Immature natural killer cell (primary cell): ENCODE results near the gene SNX15. TPM values are rescaled to one million over a fixed set of nuclear protein-coding genes. Genes with fewer than 3 reads are reported as not detected.

Experiments used
- DNase-seq, 3 donors: peaks; one replicate each; pipeline ENCODE4 v3.0.0; 2022; ENCODE audit warnings: mixed read lengths in 1 of 3
- H3K27ac Mint-ChIP-seq, 6 donors: one replicate each; pipeline ENCODE4 v1.8.0; 2020; ENCODE audit warnings: mixed read lengths in 6 of 6, mild to moderate bottlenecking in 5 of 6, inconsistent platforms in 4 of 6, moderate library complexity in 3 of 6
- H3K27me3 Mint-ChIP-seq, 3 donors: one replicate each; pipeline ENCODE4 v1.8.0; 2020 to 2021; ENCODE audit warnings: low read depth in 3 of 3, mild to moderate bottlenecking in 3 of 3, mixed read lengths in 3 of 3, moderate library complexity in 3 of 3, inconsistent platforms in 1 of 3
- H3K36me3 Mint-ChIP-seq, 3 donors: one replicate each; pipeline ENCODE4 v1.8.0; 2020; ENCODE audit warnings: mixed read lengths in 3 of 3, inconsistent platforms in 2 of 3, mild to moderate bottlenecking in 2 of 3
- H3K4me1 Mint-ChIP-seq, 2 donors: one replicate each; pipeline ENCODE4 v1.8.0; 2020; ENCODE audit warnings: inconsistent platforms in 2 of 2, mild to moderate bottlenecking in 2 of 2, mixed read lengths in 2 of 2, moderate library complexity in 1 of 2
- H3K4me3 Mint-ChIP-seq, 5 donors: one replicate each; pipeline ENCODE4 v1.8.0; 2020; ENCODE audit warnings: mild to moderate bottlenecking in 5 of 5, mixed read lengths in 5 of 5, inconsistent platforms in 3 of 5, moderate library complexity in 3 of 5
- H3K9me3 Mint-ChIP-seq, 6 donors: one replicate each; pipeline ENCODE4 v1.8.0; 2020; ENCODE audit warnings: mild to moderate bottlenecking in 6 of 6, mixed read lengths in 6 of 6, inconsistent platforms in 4 of 6, moderate library complexity in 3 of 6
- polyA plus RNA-seq, 3 donors: library from polyadenylated mRNA; unstranded; fragments of 300-500 nt; fragmentation: Illumina TruSeq; gene quantifications; one replicate each; pipeline ENCODE4 v1.2.3, GENCODE V29; 2021

SNX15 gene
- polyA plus RNA-seq, 3 donors from 2014 or later = 14.5 to 20.6 (median 19.9) TPM

DNA sequence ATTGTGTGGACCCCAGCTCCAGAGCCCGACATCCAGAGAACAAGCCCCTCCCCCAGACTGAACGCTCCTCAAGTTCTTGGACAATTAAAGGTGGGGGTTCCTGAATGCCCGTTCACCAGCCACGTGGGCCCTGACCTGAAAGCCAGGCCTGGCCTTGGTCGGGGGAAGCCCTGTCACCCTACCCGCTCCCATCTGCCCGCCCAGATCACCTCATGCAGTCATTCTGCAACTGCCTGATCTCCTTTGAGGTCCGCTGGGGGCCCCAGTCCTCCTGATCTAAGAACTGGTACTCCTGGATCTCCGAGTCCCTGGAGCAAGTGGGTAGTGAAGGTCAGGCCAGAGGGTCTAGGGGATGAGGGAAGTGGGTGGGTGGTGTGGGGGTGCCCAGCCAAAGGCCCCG is 40.2 kb downstream of the SNX15 start:
- no peaks in the 10 kb centered on the region for H3K36me3 Mint-ChIP-seq
- no peak overlapping the region for H3K27ac Mint-ChIP-seq
- no peak for DNase-seq
- no peaks in the 10 kb centered on the region for H3K4me1 Mint-ChIP-seq
- peaks cover 0 to 2% (median 0%) of the 10 kb centered on the region in 3 donors for H3K27me3 Mint-ChIP-seq
- no peaks in the 10 kb centered on the region for H3K9me3 Mint-ChIP-seq
- no peak overlapping the region for H3K4me3 Mint-ChIP-seq

DNA sequence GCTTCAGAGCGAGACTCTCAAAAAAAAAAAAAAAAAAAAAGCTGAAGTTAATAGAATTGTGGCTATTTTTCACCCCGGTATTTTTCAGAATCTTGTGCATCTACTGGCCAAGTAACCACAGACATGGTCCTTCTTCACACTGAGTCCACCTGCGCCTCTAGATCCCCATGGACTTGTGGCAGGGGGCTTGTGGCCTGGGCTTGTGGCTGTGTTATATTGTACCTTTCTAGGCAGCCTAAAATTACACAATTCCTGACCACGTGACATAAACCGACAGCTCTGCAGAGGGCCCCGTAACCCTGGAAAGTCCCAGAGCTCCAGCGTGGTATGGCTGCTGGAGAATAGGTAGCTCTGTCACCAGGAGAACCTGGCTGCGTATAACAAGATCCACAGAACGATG is 42.0 kb downstream of the SNX15 start:
- Mint-ChIP-seq H3K27me3 (no peaks in the 10 kb centered on the region), H3K4me3 (no peak overlapping the region), H3K27ac (no peak overlapping the region), H3K36me3 (no peaks in the 10 kb centered on the region), H3K9me3 (no peaks in the 10 kb centered on the region), H3K4me1 (no peaks in the 10 kb centered on the region)
- no peak for DNase-seq

DNA sequence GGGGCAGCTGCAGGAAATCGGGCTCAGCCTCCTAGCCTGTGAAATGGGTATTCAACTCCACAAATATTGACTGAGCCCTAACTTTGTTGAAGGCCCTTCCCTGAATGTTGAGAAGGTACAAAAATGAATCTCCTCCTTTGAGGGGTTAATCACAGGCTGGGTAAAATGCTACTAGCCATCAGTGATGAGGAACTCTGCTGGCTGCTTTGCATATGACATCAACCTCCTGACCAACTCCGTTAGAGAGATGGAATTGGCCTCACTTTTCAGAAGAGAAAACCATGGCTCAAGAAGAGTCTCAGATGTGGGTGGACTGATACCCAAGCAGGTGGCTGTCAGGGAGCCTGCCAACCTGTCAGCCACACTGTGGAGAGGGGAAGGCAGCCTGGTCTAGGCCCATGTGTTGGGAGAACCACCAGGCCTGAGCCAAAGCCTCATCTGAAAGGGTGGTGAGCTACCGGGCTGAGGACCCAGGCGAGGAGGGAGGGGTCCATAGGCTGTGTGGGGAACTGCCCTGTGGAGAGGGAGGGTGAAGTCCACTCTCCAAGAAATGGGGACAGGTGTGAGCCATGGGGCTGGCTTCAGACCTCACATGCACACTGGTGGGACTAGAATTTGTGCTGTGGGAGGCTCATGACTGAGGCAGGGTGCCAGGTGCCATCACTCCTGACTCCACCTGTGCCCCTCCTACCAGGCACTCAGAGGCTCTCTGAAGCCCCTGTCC is 44.8 kb downstream of the SNX15 start:
- no peak for DNase-seq

DNA sequence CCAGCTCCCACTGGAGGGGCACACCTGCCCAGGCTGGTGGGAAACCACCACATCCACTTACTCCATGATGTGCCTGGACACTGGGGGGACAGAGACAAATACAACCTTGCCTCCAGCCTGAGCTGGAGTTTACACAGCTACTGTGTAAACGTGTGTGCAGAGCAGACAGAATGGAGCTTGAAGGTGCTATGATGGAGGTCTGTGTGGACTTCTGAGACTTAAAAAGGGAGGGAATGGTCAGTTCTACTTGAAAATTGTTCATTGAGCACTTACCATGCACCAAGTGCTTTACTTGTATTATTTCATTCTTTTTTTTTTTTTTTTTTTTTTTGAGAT is 45.4 kb downstream of the SNX15 start:
- no peaks in the 10 kb centered on the region for H3K9me3 Mint-ChIP-seq
- H3K4me1 Mint-ChIP-seq = no peaks in the 10 kb centered on the region
- no peak for DNase-seq
- no peak overlapping the region for H3K4me3 Mint-ChIP-seq
- no peaks in the 10 kb centered on the region for H3K36me3 Mint-ChIP-seq
- peaks cover 0 to 5% (median under 1%) of the 10 kb centered on the region in 3 donors for H3K27me3 Mint-ChIP-seq
- no peak overlapping the region for H3K27ac Mint-ChIP-seq

More for the DNA sequence above, 44.8 kb downstream of the SNX15 start:
- Mint-ChIP-seq H3K4me1 (no peaks in the 10 kb centered on the region), H3K36me3 (no peaks in the 10 kb centered on the region), H3K27ac (no peak overlapping the region), H3K9me3 (no peaks in the 10 kb centered on the region), H3K27me3 (peaks cover 0 to 2% (median 0%) of the 10 kb centered on the region in 3 donors), H3K4me3 (no peak overlapping the region)

DNA sequence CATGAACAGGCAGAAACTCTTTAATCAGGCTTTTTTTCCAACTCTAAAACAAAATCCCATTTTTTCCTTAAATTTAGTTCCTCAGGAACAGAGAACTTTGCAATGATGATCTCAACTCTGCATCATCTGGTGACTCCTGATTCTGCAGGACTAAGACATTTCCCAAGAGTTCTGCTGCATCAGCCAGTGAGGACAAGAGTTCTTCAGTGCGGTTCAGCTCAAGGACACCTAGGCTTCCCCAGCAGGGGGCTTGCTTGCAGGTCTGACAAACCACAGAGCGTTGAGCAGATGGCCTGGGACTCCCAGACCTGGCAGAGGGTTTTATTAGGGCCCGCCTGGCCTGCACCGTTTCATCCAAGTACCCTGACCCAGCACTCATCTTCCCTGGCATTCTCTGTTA is 50.2 kb downstream of the SNX15 start:
- Mint-ChIP-seq H3K4me3 (no peak overlapping the region), H3K36me3 (no peaks in the 10 kb centered on the region), H3K9me3 (no peaks in the 10 kb centered on the region), H3K27me3 (peaks cover 0 to 7% (median 3%) of the 10 kb centered on the region in 3 donors), H3K27ac (no peak overlapping the region), H3K4me1 (peaks cover 0 to 2% of the 10 kb centered on the region in 2 donors)
- no peak for DNase-seq

DNA sequence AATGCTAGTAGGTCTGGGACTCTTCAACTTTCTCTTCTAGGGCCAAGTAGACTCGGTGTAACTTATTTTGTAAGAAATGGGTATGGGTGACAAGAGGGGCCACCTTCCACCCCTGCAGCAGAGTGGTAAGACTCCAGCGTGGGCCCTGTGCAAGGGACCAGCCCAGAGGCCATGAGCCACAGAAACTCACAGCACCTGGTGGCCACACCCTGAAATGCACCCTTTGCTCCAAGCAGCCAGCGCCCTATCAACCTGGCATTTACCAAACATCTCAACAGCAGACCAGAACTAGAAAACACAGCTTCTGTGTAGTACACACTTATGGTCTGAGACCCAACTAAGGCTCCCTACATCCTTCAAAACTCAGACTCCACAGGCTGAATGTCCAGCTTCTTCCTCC is 50.9 kb downstream of the SNX15 start:
- H3K27me3 Mint-ChIP-seq = peaks cover 0 to 7% (median 5%) of the 10 kb centered on the region in 3 donors
- DNase-seq = peak; percentile 20 to 36 (median 30)
- H3K9me3 Mint-ChIP-seq = no peaks in the 10 kb centered on the region
- peaks cover 5 to 6% of the 10 kb centered on the region in 2 donors for H3K4me1 Mint-ChIP-seq
- no peak overlapping the region for H3K4me3 Mint-ChIP-seq
- H3K36me3 Mint-ChIP-seq = no peaks in the 10 kb centered on the region
- peak overlapping the region in 4 of 6 donors; percentile 12 to 69 (median 58) for H3K27ac Mint-ChIP-seq

DNA sequence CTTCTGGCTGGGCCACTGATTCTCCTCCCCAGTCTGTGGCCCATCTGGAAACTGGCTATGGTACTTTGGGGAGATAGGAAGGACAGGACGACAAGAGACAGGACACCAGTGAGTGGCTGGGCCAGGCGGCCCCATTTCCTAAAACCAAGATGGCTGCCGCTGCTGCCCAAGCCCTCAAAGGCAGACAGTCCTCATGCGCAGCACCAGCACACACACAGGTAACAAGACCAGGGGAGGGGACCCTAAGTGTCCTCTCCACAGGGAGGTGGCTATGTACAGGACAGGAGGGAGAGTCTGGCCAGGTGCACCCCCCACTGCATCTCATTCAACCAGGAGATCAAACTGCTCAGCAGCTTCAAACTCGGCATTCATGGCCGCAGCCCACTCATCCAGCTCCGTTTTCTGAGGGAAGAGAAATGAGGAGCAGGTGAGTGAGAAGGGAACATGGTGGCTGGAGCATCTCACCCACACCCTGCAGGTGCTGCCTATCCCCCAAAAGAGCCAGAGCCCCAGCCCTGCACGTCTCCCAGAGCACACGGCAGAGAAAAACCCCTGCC is 51.6 kb downstream of the SNX15 start:
- Mint-ChIP-seq H3K4me3 (no peak overlapping the region), H3K36me3 (no peaks in the 10 kb centered on the region), H3K27me3 (peaks cover 7 to 13% (median 10%) of the 10 kb centered on the region in 3 donors), H3K4me1 (peaks cover 11 to 13% of the 10 kb centered on the region in 2 donors), H3K27ac (peak overlapping the region in 1 of 6 donors; percentile 56), H3K9me3 (no peaks in the 10 kb centered on the region)
- DNase-seq = no peak

DNA sequence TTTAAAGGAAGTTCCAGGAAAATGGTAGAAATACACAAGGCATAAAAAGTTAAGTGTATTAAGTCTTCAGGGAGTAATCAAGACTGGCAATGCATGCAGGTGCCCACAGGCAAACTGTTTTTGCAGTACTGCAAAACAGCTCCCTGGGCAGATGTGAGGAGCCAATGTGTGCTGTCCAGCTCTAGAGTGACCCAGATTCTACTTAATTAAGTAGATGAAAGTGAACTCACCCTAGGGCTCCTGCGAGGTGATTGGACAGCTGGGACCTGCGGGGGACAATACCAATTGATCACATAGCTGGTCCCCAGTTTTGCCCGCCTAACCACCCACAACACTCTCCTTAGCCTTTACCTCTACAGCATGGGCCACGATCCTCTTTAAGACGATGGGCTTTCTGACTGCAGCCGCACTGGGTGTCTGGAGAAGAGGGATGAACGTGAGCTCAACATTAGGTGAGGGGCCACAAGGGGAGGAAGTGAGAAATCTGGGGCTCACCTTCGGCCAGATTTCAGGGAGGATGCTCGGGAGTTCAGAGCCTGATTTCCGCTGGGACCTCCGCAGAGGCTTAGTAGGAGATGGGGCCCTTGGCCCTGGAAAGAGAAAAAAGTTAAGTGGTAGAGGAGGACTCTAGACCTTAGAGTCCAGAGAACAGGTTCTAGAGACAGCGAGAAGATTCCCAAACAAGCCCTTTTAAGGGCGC is 56.0 kb downstream of the SNX15 start:
- no peak for DNase-seq
- Mint-ChIP-seq H3K27ac (peak overlapping the region; percentile 94 to 98 (median 97)), H3K9me3 (no peaks in the 10 kb centered on the region), H3K27me3 (peaks cover 13 to 14% (median 13%) of the 10 kb centered on the region in 3 donors), H3K4me3 (peak overlapping the region; percentile 89 to 95 (median 93)), H3K36me3 (peaks cover 0 to 10% (median 5%) of the 10 kb centered on the region in 3 donors), H3K4me1 (peaks cover 28 to 34% of the 10 kb centered on the region in 2 donors)

DNA sequence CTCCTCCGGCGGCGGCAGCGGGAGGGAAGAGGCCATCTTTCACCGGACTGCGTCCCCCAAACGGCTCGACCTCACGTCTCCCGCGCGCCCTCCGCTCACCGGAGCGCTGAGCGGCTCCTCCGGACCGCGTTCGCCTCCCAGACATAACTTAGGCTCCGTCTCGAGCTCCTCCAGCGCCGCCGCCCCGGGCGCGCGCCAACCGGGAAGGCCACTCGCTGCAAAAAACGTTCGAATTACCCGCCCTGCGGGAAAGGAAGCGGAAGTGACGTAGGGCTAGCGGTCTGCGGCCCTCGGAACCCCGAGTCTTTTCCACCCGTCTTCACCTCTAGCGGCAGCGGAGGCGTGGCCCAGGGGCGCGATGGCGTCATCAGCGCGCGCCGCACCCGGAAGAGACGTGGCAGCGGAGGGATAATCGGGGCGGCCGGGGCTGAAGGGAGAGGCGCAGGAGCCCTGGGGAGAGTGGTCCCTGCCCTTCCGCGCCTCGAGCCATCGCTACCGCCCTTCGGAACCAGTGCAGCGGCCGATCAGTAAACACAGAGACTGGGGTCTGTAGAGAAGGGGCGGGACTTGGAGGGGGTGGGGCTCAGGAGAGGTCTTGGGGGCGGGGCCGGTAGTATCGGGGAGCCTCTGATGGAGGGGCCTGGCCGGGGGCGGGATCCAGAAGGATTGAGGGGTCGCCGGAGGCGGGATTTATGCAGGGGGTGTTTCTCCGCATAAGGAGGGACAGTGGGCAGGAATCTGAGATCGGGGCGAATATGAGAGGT is 56.8 kb downstream of the SNX15 start, which contains the start of the genes CDCA5 and ZFPL1:
Gene CDCA5 (minus strand): TSS at position 207 of the 764 bp plus-strand sequence. CDS start 62 bp downstream, at position 145.
Gene ZFPL1 (plus strand): TSS at position 389 of the 764 bp plus-strand sequence. CDS start 477 bp downstream, outside the sequence.
- H3K27ac Mint-ChIP-seq = peak within 1 kb of the TSS; percentile 94 to 98 (median 97)
- peaks cover 3 to 17% (median 10%) of the 10 kb centered on the region in 3 donors for H3K36me3 Mint-ChIP-seq

DNA sequence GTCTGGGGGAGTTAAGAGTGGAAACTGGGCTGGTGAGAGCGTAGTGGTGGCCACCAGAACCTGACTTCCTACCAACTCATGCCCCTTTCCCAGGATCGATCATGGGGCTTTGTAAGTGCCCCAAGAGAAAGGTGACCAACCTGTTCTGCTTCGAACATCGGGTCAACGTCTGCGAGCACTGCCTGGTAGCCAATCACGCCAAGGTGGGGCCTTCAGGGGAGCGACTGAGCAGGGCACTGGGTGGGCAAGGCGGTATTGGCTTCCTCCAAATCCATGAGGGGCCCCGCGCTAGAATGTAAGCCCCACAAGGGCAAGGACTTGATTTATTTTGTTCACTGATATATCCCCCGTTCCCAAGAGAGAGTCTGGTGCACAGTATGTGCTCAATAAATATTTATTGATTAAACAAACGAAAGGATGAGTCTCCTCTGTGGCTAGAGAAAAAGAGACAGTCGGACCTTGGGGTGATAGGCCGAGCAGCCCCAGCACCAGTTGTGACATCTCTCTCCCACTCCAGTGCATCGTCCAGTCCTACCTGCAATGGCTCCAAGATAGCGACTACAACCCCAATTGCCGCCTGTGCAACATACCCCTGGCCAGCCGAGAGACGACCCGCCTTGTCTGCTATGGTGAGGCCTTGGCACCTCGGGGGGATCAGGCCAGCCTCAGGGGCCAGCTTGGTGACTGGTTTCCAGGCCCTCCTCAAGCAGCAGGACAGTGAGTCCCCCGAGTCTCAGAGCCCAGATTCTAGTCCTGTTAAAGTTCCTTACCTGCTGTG is 57.5 kb downstream of the SNX15 start:
- DNase-seq = no peak
- Mint-ChIP-seq H3K9me3 (no peaks in the 10 kb centered on the region), H3K27ac (peak overlapping the region; percentile 94 to 98 (median 97)), H3K36me3 (peaks cover 9 to 22% (median 10%) of the 10 kb centered on the region in 3 donors), H3K4me1 (peaks cover 28 to 34% of the 10 kb centered on the region in 2 donors), H3K27me3 (peaks cover 13 to 17% (median 14%) of the 10 kb centered on the region in 3 donors), H3K4me3 (peak overlapping the region; percentile 89 to 95 (median 93))

More for the DNA sequence above, 56.8 kb downstream of the SNX15 start, which contains the start of the genes CDCA5 and ZFPL1:
- Mint-ChIP-seq H3K9me3 (no peaks in the 10 kb centered on the region), H3K27me3 (peaks cover 13 to 15% (median 13%) of the 10 kb centered on the region in 3 donors), H3K4me1 (peaks cover 28 to 34% of the 10 kb centered on the region in 2 donors), H3K4me3 (peak within 1 kb of the TSS; percentile 89 to 95 (median 93))
- peak; percentile 96 to 97 (median 97) for DNase-seq

DNA sequence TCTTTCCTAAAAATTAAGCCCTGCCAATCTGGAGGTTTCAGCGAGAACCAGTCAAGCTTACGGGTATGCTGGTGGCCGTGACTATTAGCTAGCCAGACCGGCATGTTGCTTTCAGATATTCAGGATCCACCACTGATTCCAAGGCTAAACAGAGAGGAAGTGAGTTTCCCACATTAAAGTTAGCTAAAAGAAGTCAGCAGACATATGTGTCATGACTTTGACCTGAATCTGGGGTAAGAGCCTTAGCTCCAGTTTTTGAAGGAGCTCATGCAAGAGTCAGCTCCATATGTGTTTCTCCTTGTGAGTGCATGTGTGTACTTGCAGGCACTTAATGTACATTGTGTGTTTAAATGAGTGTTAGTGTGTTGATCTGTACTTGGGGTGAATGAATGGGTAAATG is 58.2 kb downstream of the SNX15 start:
- peaks cover 13 to 17% (median 14%) of the 10 kb centered on the region in 3 donors for H3K27me3 Mint-ChIP-seq
- no peaks in the 10 kb centered on the region for H3K9me3 Mint-ChIP-seq
- peak overlapping the region; percentile 94 to 98 (median 97) for H3K27ac Mint-ChIP-seq
- peaks cover 9 to 22% (median 10%) of the 10 kb centered on the region in 3 donors for H3K36me3 Mint-ChIP-seq
- peak overlapping the region; percentile 89 to 95 (median 93) for H3K4me3 Mint-ChIP-seq
- H3K4me1 Mint-ChIP-seq = peaks cover 28 to 34% of the 10 kb centered on the region in 2 donors
- DNase-seq = no peak

DNA sequence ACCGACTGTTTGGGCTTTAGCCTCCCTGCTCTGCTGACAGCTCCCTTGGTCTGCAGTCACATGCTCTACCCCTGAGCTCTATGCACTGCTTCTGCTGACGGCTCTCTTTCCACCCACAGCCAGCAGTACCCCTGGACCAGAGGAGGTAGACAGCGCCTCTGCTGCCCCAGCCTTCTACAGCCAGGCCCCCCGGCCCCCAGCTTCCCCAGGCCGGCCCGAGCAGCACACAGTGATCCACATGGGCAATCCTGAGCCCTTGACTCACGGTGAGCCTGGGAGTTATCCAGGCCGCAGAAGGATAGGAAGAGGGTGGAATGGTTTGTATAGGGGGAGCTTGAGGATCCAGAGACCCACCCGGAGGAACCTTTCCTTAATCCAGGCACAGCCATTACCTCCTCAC is 59.6 kb downstream of the SNX15 start:
- Mint-ChIP-seq H3K27me3 (peaks cover 13 to 17% (median 14%) of the 10 kb centered on the region in 3 donors), H3K9me3 (no peaks in the 10 kb centered on the region), H3K27ac (no peak overlapping the region), H3K36me3 (peaks cover 9 to 22% (median 10%) of the 10 kb centered on the region in 3 donors), H3K4me1 (peaks cover 28 to 34% of the 10 kb centered on the region in 2 donors), H3K4me3 (no peak overlapping the region)
- DNase-seq = no peak
